ENCODE results near the gene ZMYND8.

DNA sequence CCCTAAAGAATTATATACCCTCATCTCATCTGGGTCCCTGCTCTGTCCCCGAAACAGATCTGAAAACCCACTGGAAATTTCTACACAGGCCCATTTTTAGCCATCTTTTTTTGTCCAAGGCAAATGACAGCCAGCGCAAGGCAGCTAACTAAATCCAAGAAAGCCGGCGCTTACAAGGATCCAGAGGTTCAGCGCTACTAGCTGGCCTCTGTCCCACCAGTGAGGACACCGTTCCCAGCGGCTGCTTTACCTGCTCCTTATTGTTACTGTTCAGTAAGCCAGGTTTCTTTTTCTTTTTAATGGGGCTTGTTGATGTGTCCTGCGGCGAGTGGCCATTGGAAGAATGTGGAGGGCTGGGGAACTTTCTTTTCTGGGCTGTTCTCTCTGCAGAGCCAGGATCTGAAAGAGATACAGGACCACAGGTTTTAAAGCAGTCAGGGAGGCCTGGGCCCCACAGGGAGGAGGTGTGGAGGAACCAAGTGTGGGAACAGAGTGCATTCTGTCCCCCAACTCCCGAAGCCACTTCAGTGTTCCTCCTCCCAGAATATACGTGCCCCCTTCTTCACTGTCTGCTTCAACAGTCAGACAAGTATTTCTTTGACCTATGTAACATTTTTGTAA is 46.6 kb downstream of the ZMYND8 start:
- no peak for TF ChIP-seq POLR2AphosphoS5 (IDR thresholded peaks at IDR 0.05)
- TF ChIP-seq, protein P1, sequence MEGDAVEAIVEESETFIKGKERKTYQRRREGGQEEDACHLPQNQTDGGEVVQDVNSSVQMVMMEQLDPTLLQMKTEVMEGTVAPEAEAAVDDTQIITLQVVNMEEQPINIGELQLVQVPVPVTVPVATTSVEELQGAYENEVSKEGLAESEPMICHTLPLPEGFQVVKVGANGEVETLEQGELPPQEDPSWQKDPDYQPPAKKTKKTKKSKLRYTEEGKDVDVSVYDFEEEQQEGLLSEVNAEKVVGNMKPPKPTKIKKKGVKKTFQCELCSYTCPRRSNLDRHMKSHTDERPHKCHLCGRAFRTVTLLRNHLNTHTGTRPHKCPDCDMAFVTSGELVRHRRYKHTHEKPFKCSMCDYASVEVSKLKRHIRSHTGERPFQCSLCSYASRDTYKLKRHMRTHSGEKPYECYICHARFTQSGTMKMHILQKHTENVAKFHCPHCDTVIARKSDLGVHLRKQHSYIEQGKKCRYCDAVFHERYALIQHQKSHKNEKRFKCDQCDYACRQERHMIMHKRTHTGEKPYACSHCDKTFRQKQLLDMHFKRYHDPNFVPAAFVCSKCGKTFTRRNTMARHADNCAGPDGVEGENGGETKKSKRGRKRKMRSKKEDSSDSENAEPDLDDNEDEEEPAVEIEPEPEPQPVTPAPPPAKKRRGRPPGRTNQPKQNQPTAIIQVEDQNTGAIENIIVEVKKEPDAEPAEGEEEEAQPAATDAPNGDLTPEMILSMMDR (IDR thresholded peaks at IDR 0.05) = no peak
- TF ChIP-seq EP300 (IDR thresholded peaks at IDR 0.05) = no peak
- TF ChIP-seq POLR2A (IDR thresholded peaks at IDR 0.05; ENCODE audit: low read depth) = no peak
